ENCODE data around the gene ZNF429.
"Not testable (repeated sequence)": the region's sequence is repeated elsewhere in the genome, so short reads cannot be mapped to it uniquely, and the experiment has no call there.

The ZNF429 gene

DNA sequence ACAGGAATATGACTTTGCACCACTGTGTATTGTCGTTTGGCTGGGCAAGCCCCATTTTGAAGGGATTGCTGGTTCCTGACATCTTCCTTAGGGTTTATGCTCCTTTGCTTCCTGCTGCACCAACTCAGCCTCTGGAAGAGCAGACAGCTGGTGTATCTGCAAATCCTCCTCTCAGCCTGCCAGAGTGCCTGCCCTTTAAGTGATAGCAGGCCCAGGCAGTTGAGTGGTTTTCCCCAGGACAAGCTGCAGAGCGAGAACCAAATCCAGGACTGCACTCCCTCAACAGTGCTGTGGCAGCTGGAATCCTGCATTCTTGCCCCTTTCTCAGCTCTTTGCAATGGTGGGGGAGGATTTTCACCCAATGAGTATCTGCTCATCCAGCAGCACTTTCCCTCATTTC lies 85.5 kb downstream of the ZNF429 start:
- Histone ChIP-seq H3K9me3 (ENCODE audit: low read depth, low read length) (no peaks in the 10 kb centered on the region), H3K36me3 (ENCODE audit: insufficient read depth, low read length) (no peaks in the 10 kb centered on the region), H3K9ac (ENCODE audit: insufficient read length) (no peak overlapping the region), H3K4me3 (no peak overlapping the region), H3K27ac (no peak overlapping the region)
- no peak for DNase-seq (ENCODE audit: low read depth, low spot score)
- no peak for TF ChIP-seq POLR2AphosphoS5 (IDR thresholded peaks at IDR 0.05; ENCODE audit: borderline replicate concordance, low read depth, low read length)
- TF ChIP-seq EZH2 (IDR thresholded peaks at IDR 0.05): no peak
- no peak for TF ChIP-seq FOXP2 (optimal IDR thresholded peaks at IDR 0.05; ENCODE audit: control extremely low read depth, extremely low read length, insufficient read depth)

DNA sequence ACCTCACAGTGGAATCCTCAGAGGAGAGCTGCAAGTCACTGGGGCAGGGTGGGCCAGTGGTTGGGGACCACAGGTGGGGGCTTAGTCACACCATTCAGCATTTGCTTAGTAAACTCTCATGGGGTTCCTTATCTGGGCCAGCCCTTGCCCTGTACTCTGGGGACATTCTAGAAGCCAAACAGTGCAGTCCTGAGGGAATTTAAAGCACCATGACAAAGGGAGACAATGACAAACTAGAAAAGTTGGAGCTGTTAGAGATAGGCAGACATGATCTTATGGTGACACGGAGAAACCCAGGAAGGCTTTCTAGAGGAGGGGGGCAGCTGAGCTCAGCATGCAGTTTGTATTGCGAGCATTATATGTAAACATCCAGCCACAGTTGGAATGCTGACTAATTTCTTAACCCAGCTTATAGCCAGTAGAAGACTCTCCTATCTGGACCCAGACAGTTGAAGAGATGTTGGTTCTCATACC lies 87.6 kb downstream of the ZNF429 start:
- DNase-seq (ENCODE audit: low read depth, low spot score): no peak
- Histone ChIP-seq H3K9me3 (ENCODE audit: low read depth, low read length) (no peaks in the 10 kb centered on the region), H3K9ac (ENCODE audit: insufficient read length) (no peak overlapping the region), H3K36me3 (ENCODE audit: insufficient read depth, low read length) (no peaks in the 10 kb centered on the region), H3K4me3 (no peak overlapping the region), H3K27ac (no peak overlapping the region)
- TF ChIP-seq POLR2AphosphoS5 (IDR thresholded peaks at IDR 0.05; ENCODE audit: borderline replicate concordance, low read depth, low read length): no peak
- no peak for TF ChIP-seq EZH2 (IDR thresholded peaks at IDR 0.05)
- TF ChIP-seq FOXP2 (optimal IDR thresholded peaks at IDR 0.05; ENCODE audit: control extremely low read depth, extremely low read length, insufficient read depth): no peak

DNA sequence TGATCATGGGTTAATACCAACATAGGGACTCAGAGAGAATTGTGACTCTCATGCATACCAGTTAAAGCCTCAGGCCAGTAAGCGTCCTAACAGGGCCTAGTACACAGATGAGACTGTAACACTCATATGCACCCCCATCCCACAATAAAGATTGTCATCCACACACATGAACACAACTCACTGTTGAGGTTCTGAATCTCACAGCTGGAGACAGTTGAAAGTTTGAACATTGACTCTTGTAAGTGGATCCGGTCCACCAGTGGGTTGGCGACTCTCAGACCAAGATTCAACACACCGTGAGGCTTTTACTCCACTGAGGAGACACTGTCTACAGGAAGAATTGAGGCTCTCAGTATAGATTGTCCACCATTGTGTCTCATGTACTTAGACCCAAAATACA lies 88.1 kb downstream of the ZNF429 start:
- Histone ChIP-seq H3K27ac (no peak overlapping the region), H3K9ac (ENCODE audit: insufficient read length) (no peak overlapping the region), H3K9me3 (ENCODE audit: low read depth, low read length) (no peaks in the 10 kb centered on the region), H3K4me3 (no peak overlapping the region), H3K36me3 (ENCODE audit: insufficient read depth, low read length) (no peaks in the 10 kb centered on the region)
- no peak for TF ChIP-seq FOXP2 (optimal IDR thresholded peaks at IDR 0.05; ENCODE audit: control extremely low read depth, extremely low read length, insufficient read depth)
- no peak for TF ChIP-seq EZH2 (IDR thresholded peaks at IDR 0.05)
- no peak for TF ChIP-seq POLR2AphosphoS5 (IDR thresholded peaks at IDR 0.05; ENCODE audit: borderline replicate concordance, low read depth, low read length)
- no peak for DNase-seq (ENCODE audit: low read depth, low spot score)

DNA sequence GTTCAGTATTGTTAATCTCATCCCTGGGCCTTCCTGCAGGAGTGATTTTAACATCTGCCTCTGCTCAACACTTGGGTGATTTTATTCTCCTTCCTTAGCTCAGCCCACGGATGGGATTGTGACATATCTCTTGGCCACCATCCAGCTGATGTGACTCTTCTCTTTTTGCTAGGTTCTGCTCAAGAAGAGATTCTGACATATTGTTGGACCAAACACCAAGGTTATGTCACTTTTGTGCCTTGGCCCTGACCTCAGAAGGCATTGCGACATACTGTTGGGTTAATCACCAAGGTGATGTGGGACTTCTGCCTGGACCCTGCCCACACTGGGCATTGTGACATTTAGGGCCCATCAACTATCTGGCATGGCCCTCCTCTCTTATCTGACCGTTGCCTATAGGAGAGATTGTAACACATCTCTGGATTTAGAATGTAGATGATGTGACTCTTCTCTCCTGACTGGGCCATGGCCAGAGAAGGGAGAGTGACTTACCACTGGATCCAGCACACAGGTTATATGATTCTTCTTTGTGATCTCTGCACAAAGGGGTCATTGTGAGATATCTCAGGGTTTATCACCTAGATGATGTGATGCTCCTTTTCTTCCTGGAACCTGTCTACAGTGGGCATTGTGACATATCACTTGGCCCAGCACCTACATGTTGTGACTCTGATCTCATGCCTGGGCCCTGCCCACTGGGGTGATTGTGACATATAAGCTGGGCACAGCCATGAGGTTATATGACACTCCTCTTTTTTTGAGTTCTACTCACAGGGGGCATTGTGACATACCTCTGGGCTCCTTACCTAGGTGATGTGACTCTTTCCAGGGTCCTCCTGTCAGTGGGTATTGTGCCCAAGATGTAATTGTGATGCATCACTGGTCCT lies 88.8 kb downstream of the ZNF429 start:
- no peaks in the 10 kb centered on the region for H3K9me3 ChIP-seq (ENCODE audit: low read depth, low read length)
- DNase-seq (ENCODE audit: low read depth, low spot score): no peak
- no peaks in the 10 kb centered on the region for H3K36me3 ChIP-seq (ENCODE audit: insufficient read depth, low read length)
- no peak overlapping the region for H3K27ac ChIP-seq
- H3K4me3 ChIP-seq: no peak overlapping the region
- no peak for TF ChIP-seq FOXP2 (optimal IDR thresholded peaks at IDR 0.05; ENCODE audit: control extremely low read depth, extremely low read length, insufficient read depth)
- TF ChIP-seq POLR2AphosphoS5 (IDR thresholded peaks at IDR 0.05; ENCODE audit: borderline replicate concordance, low read depth, low read length): no peak
- no peak for TF ChIP-seq EZH2 (IDR thresholded peaks at IDR 0.05)
- no peak overlapping the region for H3K9ac ChIP-seq (ENCODE audit: insufficient read length)

DNA sequence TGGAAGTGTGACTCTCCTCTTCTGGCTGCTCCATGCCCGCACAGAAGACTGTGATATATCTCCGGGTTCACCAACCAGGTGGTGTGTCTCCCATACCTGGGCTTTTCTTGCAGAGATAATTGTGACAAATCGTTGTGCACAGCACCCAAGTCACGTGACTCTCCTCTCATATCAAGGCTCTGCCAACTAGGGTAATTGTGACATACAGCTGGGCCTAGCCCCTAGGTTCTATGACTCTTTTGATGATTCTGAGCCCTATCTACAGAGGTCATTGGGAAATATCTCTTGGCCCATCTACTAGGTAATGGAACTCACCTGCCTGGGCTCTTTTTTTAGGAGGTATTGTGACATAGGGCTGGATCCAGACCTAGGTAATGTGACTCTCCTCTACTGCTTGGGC lies 89.8 kb downstream of the ZNF429 start:
- no peaks in the 10 kb centered on the region for H3K9me3 ChIP-seq (ENCODE audit: low read depth, low read length)

DNA sequence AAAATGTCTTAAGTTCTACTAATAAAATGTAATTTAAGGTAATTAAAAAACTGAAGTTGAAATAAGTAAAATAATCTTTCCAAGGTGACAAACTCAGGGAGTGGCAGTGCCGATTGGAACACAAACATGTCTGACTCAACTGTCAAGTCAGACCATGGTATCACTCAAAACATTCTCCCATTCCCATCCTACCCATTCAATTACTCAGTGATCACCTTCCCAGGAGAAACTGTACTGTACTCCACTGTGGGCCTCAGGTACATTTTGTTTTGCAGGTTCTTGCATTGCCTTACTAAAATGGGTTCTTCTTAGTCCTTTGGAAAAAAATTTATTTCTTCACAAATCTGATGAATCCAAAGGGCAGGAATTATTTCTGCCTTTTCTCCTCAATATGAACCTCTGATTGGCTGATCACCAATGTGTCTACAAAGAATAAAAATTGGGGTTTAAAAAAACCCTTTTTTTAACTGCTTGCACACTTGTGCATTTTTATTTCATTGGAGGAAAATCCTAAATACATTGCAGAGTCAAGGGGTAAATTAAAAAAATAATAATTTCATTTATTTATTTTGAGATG lies 96.8 kb downstream of the ZNF429 start:
- no peaks in the 10 kb centered on the region for H3K9me3 ChIP-seq (ENCODE audit: low read depth, low read length)
- H3K27ac ChIP-seq: no peak overlapping the region
- TF ChIP-seq FOXP2 (optimal IDR thresholded peaks at IDR 0.05; ENCODE audit: control extremely low read depth, extremely low read length, insufficient read depth): no peak
- no peak for TF ChIP-seq POLR2AphosphoS5 (IDR thresholded peaks at IDR 0.05; ENCODE audit: borderline replicate concordance, low read depth, low read length)
- no peak for TF ChIP-seq EZH2 (IDR thresholded peaks at IDR 0.05)
- H3K9ac ChIP-seq (ENCODE audit: insufficient read length): no peak overlapping the region
- no peak for DNase-seq (ENCODE audit: low read depth, low spot score)
- H3K4me3 ChIP-seq: no peak overlapping the region
- no peaks in the 10 kb centered on the region for H3K36me3 ChIP-seq (ENCODE audit: insufficient read depth, low read length)

More for the DNA sequence above, 89.8 kb downstream of the ZNF429 start:
- Histone ChIP-seq H3K9ac (ENCODE audit: insufficient read length) (no peak overlapping the region), H3K27ac (no peak overlapping the region), H3K36me3 (ENCODE audit: insufficient read depth, low read length) (no peaks in the 10 kb centered on the region), H3K4me3 (no peak overlapping the region)
- TF ChIP-seq FOXP2 (optimal IDR thresholded peaks at IDR 0.05; ENCODE audit: control extremely low read depth, extremely low read length, insufficient read depth): no peak
- TF ChIP-seq EZH2 (IDR thresholded peaks at IDR 0.05): no peak
- no peak for TF ChIP-seq POLR2AphosphoS5 (IDR thresholded peaks at IDR 0.05; ENCODE audit: borderline replicate concordance, low read depth, low read length)
- no peak for DNase-seq (ENCODE audit: low read depth, low spot score)

DNA sequence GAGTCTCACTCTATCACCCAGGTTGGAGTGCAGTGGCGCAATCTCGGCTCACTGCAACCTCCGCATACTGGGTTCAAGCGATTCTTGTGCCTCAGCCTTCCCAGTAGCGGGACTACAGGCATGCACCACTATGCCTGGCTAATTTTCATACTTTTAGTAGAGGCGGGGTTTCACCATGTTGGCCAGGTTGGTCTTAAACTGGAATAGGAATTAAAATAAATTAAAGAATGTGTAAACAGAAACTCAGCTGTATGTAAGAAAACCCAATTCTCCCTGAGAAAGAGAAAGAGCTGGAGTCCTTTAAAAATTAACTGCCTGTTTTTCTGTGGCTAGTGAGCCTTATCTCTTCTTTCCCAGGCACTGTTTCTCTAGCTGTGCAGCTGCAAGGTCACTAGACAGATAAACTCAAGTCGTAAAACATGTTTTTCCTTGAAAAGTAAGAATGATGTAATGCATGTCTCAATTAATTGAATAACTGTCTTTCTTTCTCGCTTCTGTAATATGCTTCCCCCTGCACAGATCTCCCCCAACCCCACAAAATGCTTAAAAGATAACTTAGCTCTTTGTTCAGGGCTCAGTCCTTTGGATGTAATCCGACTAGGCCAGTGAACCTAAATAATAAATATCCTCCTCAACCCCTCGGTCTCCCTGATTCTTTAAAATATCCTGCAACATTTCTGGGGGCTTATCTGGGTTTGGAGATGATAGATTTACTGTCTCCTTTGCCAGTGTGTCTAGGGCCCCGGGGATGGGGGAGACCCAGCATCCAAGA lies 97.4 kb downstream of the ZNF429 start:
- not testable (repeated sequence) for H3K36me3 ChIP-seq (ENCODE audit: insufficient read depth, low read length); H3K9me3 ChIP-seq (ENCODE audit: low read depth, low read length); H3K4me3 ChIP-seq; H3K9ac ChIP-seq (ENCODE audit: insufficient read length); DNase-seq (ENCODE audit: low read depth, low spot score); H3K27ac ChIP-seq

Measured in SK-N-MC (cell line).